Vagina (tissue), 2 donors: ENCODE data around the gene CDCA3. TPM values are rescaled to one million over a fixed set of nuclear protein-coding genes. Genes with fewer than 3 reads are reported as not detected.
A peak's percentile ranks its signal among the peaks of the same experiment; 100 is the strongest.

Source experiments
- DNase-seq, 2 donors: peaks; one replicate each; pipeline ENCODE4 v3.0.0-alpha.2; 2017; ENCODE audit errors: extremely low spot score in 2 of 2
- H3K27ac ChIP-seq: fragments of 200-600 bp; sonication (generic); one replicate; pipeline ENCODE4 v1.5.1; 2019
- H3K27me3 ChIP-seq: fragments of 200-600 bp; sonication (generic); one replicate; pipeline ENCODE4 v1.5.1; 2019
- H3K36me3 ChIP-seq, 2 donors: fragments of 200-600 bp; sonication (generic); one replicate each; pipeline ENCODE4 v1.5.1; 2017 to 2019
- H3K4me1 ChIP-seq: fragments of 200-600 bp; sonication (generic); one replicate; pipeline ENCODE4 v1.5.1; 2019
- H3K4me3 ChIP-seq, 2 donors: fragments of 200-600 bp; sonication (generic); 1 replicate in 1 of 2; 2 replicates in 1 of 2; pipeline ENCODE4 v1.5.1; 2016 to 2019
- H3K9me3 ChIP-seq: fragments of 200-600 bp; sonication (generic); one replicate; pipeline ENCODE4 v1.5.1; 2019
- CTCF ChIP-seq, 3 experiments: fragments of 450-650 bp in 2 of 3; fragments of 200-600 bp in 1 of 3; sonication (generic) in 1 of 3; IDR thresholded peaks; one replicate each; pipeline ENCODE4 v1.5.1; 2017 to 2019; ENCODE audit warnings: antibody characterized with exemption in 3 of 3, mild to moderate bottlenecking in 2 of 3, moderate library complexity in 2 of 3
- POLR2A ChIP-seq, 2 donors: fragments of 450-650 bp; IDR thresholded peaks; one replicate each; pipeline ENCODE4 v1.6.1; 2017; ENCODE audit warnings: antibody characterized with exemption in 2 of 2, mild to moderate bottlenecking in 2 of 2, moderate library complexity in 2 of 2
- POLR2AphosphoS5 ChIP-seq, 2 donors: sonication (generic); formaldehyde crosslinking; IDR thresholded peaks; one replicate each; pipeline ENCODE4 v1.9.0; 2017; ENCODE audit warnings: antibody characterized with exemption in 2 of 2, mild to moderate bottlenecking in 2 of 2, low read depth in 1 of 2; ENCODE audit not compliant: insufficient read depth in 1 of 2
- intact Hi-C: fragments of 100-400 bp; cut with DNase I; formaldehyde crosslinking; loops from one replicate; pipeline ENCODE4 v1.15.1; 2023
- total RNA-seq: library from RNA; depleted of rRNA; stranded (reverse); fragments of >200 nt; gene quantifications from one replicate; pipeline ENCODE4 v1.2.3, GENCODE V29; 2016

The CDCA3 gene
- total RNA-seq, 1 donor from 2014 or later: 8.6 TPM

- no peak for TF ChIP-seq POLR2AphosphoS5 (IDR thresholded peaks at IDR 0.05; ENCODE audit: insufficient read depth in 1 of 2, low read depth in 1 of 2)
- TF ChIP-seq CTCF (IDR thresholded peaks at IDR 0.05): no peak
- no peak for TF ChIP-seq POLR2A (IDR thresholded peaks at IDR 0.05)
- Histone ChIP-seq H3K27ac (no peak overlapping the region), H3K36me3 (peaks cover 0 to 9% of the 10 kb centered on the region in 2 donors), H3K4me1 (peaks cover 29% of the 10 kb centered on the region), H3K9me3 (no peaks in the 10 kb centered on the region), H3K4me3 (no peak overlapping the region), H3K27me3 (no peaks in the 10 kb centered on the region)
- intact Hi-C loops: no loop called here
- no peak for DNase-seq
Measured at GRCh38 chr12:6830999-6831398, 20.1 kb downstream of the CDCA3 start.

- Histone ChIP-seq H3K36me3 (peaks cover 0 to 9% of the 10 kb centered on the region in 2 donors), H3K4me3 (peak overlapping the region in 1 of 2 donors; percentile 90), H3K27me3 (no peaks in the 10 kb centered on the region), H3K27ac (no peak overlapping the region), H3K9me3 (no peaks in the 10 kb centered on the region), H3K4me1 (peaks cover 35% of the 10 kb centered on the region)
- TF ChIP-seq POLR2AphosphoS5 (IDR thresholded peaks at IDR 0.05; ENCODE audit: insufficient read depth in 1 of 2, low read depth in 1 of 2) (no peak), CTCF (IDR thresholded peaks at IDR 0.05) (no peak), POLR2A (IDR thresholded peaks at IDR 0.05) (no peak)
- no peak for DNase-seq
- intact Hi-C loops: no loop called here
Measured at GRCh38 chr12:6830286-6830890, 20.7 kb downstream of the CDCA3 start.

GRCh38 chr12:6829536-6830220, 21.4 kb downstream of the CDCA3 start:
- TF ChIP-seq POLR2AphosphoS5 (IDR thresholded peaks at IDR 0.05; ENCODE audit: insufficient read depth in 1 of 2, low read depth in 1 of 2) (no peak), CTCF (IDR thresholded peaks at IDR 0.05) (no peak), POLR2A (IDR thresholded peaks at IDR 0.05) (no peak)
- intact Hi-C loops: loop anchor here (5.0 kb wide), 3 partner anchors 62 to 212 kb away; partner anchors contain the start of genes MLF2 and PTMS
- H3K27ac ChIP-seq: peak overlapping the region; percentile 92
- H3K9me3 ChIP-seq: no peaks in the 10 kb centered on the region
- peaks cover 42% of the 10 kb centered on the region for H3K4me1 ChIP-seq
- peaks cover 0 to 9% of the 10 kb centered on the region in 2 donors for H3K36me3 ChIP-seq
- no peak for DNase-seq
- peak overlapping the region; percentile 90 for H3K4me3 ChIP-seq
- H3K27me3 ChIP-seq: no peaks in the 10 kb centered on the region

- no peaks in the 10 kb centered on the region for H3K9me3 ChIP-seq
- H3K36me3 ChIP-seq: peaks cover 0 to 6% of the 10 kb centered on the region in 2 donors
- H3K4me3 ChIP-seq: peak overlapping the region; percentile 90
- H3K27me3 ChIP-seq: no peaks in the 10 kb centered on the region
- H3K4me1 ChIP-seq: peaks cover 43% of the 10 kb centered on the region
- intact Hi-C loops: loop anchor here (5.0 kb wide), 3 partner anchors 62 to 212 kb away; partner anchors contain the start of genes MLF2 and PTMS
- H3K27ac ChIP-seq: peak overlapping the region; percentile 92
- no peak for DNase-seq
- TF ChIP-seq POLR2AphosphoS5 (IDR thresholded peaks at IDR 0.05; ENCODE audit: insufficient read depth in 1 of 2, low read depth in 1 of 2) (peak in 1 of 2 donors; percentile 67), POLR2A (IDR thresholded peaks at IDR 0.05) (no peak)
Measured at GRCh38 chr12:6828781-6829535, 22.1 kb downstream of the CDCA3 start.
